Measurements from ENCODE around the gene ZDHHC8. TPM values are rescaled to one million over a fixed set of nuclear protein-coding genes. Genes with fewer than 3 reads are reported as not detected.

The ZDHHC8 gene
- total and polyA plus RNA-seq, 5 experiments from 2014 or later: 1.4 to 99.2 (median 4.6) TPM

DNA sequence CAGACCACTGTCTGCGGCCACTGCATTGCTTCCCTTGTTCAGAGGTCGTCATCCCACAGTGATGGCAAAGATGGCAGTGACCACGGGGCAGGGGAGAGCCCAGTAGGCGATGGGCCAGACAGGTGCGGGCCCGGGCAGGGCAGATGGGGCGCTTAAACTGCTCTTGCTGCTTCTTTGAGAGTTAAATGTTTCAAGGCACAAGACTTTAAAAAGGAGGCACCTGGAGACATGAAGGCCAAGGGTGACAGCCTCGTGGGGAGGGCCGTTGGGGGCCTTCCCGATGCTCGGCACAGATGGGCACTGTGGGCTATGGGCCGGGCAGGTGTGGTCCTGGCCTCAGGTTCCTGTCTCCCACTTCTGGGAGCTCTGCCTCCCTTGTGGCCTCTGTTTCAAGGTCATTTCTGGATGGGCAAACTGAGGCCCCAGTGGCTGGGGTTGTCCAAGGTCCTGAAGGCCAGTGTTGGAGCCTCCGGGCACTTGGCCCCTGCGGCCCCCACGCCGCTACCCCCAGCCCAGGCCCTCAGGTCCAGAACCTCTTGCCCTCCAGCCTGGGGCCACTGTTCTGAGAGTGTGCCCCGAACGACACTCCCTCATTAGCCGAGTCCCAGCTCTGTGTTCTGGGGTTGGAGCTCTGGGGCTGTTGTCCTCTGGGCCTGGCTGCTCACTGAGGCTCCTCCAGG is 36.2 kb downstream of the ZDHHC8 start:
- H3K27ac Mint-ChIP-seq: no peak overlapping the region
- no peaks in the 10 kb centered on the region for H3K9me3 Mint-ChIP-seq
- no peak for DNase-seq
- POLR2A ChIA-PET: no interaction called here
- ATAC-seq: no peak
- H3K4me1 Mint-ChIP-seq: peaks cover 0 to 3% (median 1%) of the 10 kb centered on the region in 4 donors
- no peaks in the 10 kb centered on the region for H3K27me3 Mint-ChIP-seq
- no peaks in the 10 kb centered on the region for H3K36me3 Mint-ChIP-seq
- H3K4me3 Mint-ChIP-seq: no peak overlapping the region

DNA sequence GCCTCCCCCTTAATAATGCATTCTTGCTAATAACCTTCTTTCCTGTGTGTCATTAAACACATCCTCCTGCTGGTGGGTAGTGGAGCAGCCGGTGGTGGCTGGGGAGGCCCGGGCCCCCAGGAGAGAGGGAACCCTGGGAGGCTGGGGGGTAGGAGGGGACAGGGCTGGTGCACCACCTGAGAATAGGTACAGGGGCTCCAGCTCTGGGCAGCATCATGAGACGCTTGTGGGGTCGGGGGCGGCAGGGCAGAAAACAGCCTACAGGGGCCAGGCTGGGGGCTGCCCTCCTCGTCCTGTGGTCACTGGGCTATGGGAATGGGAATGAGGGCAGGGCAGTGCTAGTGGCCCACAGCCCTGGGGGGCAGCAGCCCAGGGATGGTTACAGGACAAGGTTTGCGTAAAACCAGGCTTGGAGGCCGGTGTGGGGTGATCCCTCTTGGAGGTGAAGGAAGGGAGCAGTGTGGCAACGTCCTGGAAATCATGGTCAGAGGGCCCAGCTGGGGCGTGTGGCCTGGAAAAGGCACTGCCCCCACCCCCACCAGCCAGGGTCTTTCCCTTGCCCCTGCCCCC is 37.7 kb downstream of the ZDHHC8 start:
- H3K36me3 Mint-ChIP-seq: no peaks in the 10 kb centered on the region
- H3K4me1 Mint-ChIP-seq: peaks cover 0 to 2% (median under 1%) of the 10 kb centered on the region in 4 donors
- POLR2A ChIA-PET: no interaction called here
- ATAC-seq (no peak), DNase-seq (no peak)
- no peak overlapping the region for H3K4me3 Mint-ChIP-seq
- H3K27ac Mint-ChIP-seq: no peak overlapping the region
- H3K27me3 Mint-ChIP-seq: no peaks in the 10 kb centered on the region
- H3K9me3 Mint-ChIP-seq: no peaks in the 10 kb centered on the region

DNA sequence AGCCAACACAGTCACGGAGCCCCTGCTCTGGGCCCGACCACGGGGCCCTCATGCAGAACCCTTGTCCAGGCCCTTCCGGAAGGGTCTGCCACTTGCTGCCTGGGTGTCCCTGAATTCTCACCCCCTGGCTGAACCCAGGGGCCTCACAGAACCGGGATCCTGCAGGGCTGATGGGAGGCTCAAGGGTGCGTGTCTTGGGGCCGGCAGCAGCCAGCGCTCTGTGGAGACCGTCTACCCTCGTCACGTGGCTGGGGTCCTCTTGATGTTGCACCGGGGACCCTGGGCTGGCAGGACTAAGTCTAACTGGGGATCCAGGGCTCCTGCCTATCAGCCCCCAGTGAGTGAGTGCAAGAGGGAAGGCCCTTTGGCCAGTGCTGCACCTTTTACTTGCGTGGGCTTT is 38.6 kb downstream of the ZDHHC8 start:
- no peaks in the 10 kb centered on the region for H3K27me3 Mint-ChIP-seq
- no peak overlapping the region for H3K4me3 Mint-ChIP-seq
- peaks cover 0 to 1% (median 0%) of the 10 kb centered on the region in 4 donors for H3K4me1 Mint-ChIP-seq
- H3K9me3 Mint-ChIP-seq: no peaks in the 10 kb centered on the region
- no peaks in the 10 kb centered on the region for H3K36me3 Mint-ChIP-seq
- POLR2A ChIA-PET: no interaction called here
- ATAC-seq (no peak), DNase-seq (no peak)
- H3K27ac Mint-ChIP-seq: no peak overlapping the region

GRCh38 chr22:20171288-20172140 is 39.9 kb downstream of the ZDHHC8 start:
- peaks cover 0 to 6% (median 1%) of the 10 kb centered on the region in 4 donors for H3K4me1 Mint-ChIP-seq
- no peak overlapping the region for H3K4me3 Mint-ChIP-seq
- ATAC-seq (no peak), DNase-seq (no peak)
- H3K27ac Mint-ChIP-seq: peak overlapping the region in 2 of 10 donors; percentile 22 to 61
- POLR2A ChIA-PET: no interaction called here
- H3K27me3 Mint-ChIP-seq: no peaks in the 10 kb centered on the region
- H3K9me3 Mint-ChIP-seq: no peaks in the 10 kb centered on the region
- no peaks in the 10 kb centered on the region for H3K36me3 Mint-ChIP-seq

- Mint-ChIP-seq H3K4me1 (peaks cover 0 to 6% (median 1%) of the 10 kb centered on the region in 4 donors), H3K4me3 (no peak overlapping the region), H3K36me3 (no peaks in the 10 kb centered on the region), H3K9me3 (no peaks in the 10 kb centered on the region), H3K27ac (no peak overlapping the region), H3K27me3 (no peaks in the 10 kb centered on the region)
- ATAC-seq (no peak), DNase-seq (no peak)
- POLR2A ChIA-PET: no interaction called here
Observed at GRCh38 chr22:20172141-20172613, 40.6 kb downstream of the ZDHHC8 start.

- POLR2A ChIA-PET: no interaction called here
- ATAC-seq: no peak
- H3K27ac Mint-ChIP-seq: no peak overlapping the region
- DNase-seq: no peak
- H3K36me3 Mint-ChIP-seq: no peaks in the 10 kb centered on the region
- no peak overlapping the region for H3K4me3 Mint-ChIP-seq
- H3K4me1 Mint-ChIP-seq: peaks cover 0 to 6% (median 1%) of the 10 kb centered on the region in 4 donors
- no peaks in the 10 kb centered on the region for H3K9me3 Mint-ChIP-seq
- no peaks in the 10 kb centered on the region for H3K27me3 Mint-ChIP-seq
Observed at GRCh38 chr22:20173246-20173645, 41.6 kb downstream of the ZDHHC8 start.

- H3K27ac Mint-ChIP-seq: no peak overlapping the region
- ATAC-seq (no peak), DNase-seq (no peak)
- H3K36me3 Mint-ChIP-seq: no peaks in the 10 kb centered on the region
- no peak overlapping the region for H3K4me3 Mint-ChIP-seq
- peaks cover 0 to 6% (median 1%) of the 10 kb centered on the region in 4 donors for H3K4me1 Mint-ChIP-seq
- no peaks in the 10 kb centered on the region for H3K27me3 Mint-ChIP-seq
- POLR2A ChIA-PET: no interaction called here
- no peaks in the 10 kb centered on the region for H3K9me3 Mint-ChIP-seq
Observed at GRCh38 chr22:20173772-20174171, 42.2 kb downstream of the ZDHHC8 start.

DNA sequence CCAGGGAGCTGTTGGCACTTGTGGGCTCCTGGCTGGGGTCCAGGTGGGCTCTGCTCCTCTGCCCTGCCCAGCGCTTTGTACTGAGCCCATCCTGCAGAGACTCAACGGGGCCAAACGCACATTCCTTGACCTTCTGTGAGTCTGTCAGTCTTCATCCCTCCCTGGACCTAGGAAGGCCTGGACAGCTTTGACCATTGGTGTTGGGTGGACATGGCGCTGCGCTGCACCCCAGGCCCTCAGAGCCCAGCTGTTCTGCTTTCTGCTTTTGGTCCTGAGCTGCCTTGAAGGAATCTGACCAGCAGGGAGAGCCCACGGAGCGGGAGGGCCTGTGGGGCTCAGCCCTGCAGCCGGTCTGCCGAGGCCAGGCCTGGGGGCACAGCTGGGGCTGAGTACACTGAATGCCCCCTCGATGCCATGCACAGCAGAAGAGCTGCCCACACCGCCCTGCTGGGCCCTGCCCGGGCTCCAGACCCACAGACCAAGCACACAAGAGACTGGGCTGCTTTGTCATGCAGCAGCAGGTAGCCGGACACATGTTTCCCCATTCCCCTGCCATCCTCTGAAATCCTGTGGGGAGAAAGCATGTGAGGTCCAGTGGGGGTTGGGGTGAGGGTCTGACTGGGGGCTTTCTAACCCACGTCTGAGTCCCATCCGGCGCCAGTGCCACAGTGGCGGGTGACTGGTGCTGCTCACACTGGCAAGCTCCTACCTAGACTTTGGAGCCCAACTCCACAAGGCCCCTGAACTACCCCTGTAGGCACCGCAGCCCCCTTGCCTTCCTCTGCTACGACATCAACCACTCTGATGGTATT is 43.4 kb downstream of the ZDHHC8 start:
- Mint-ChIP-seq H3K4me1 (peaks cover 0 to 6% (median 1%) of the 10 kb centered on the region in 4 donors), H3K27ac (peak overlapping the region in 1 of 10 donors; percentile 34), H3K27me3 (no peaks in the 10 kb centered on the region), H3K36me3 (no peaks in the 10 kb centered on the region), H3K9me3 (no peaks in the 10 kb centered on the region), H3K4me3 (no peak overlapping the region)
- ATAC-seq (no peak), DNase-seq (no peak)
- POLR2A ChIA-PET: interaction anchor here (0.5 to 1.4 kb wide), 2 partner anchors 36 to 287 kb away, joined by 3 to 4 read pairs; no protein-coding TSS in a partner anchor

DNA sequence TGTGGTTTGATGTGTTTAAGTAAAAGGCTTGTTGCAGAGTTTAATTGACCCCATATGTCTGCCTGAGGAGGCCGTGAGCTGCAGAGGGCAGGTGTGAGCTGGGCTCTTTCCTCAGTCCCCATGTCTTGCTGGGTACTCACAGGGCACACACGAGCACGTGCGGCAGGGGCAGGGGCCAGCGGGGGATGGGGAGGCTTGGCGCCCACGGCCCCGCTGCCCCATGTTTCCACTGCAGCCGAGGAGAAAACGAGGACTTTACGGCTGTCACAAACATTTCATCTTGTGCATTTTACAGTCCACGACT is 43.9 kb downstream of the ZDHHC8 start:
- Mint-ChIP-seq H3K36me3 (no peaks in the 10 kb centered on the region), H3K9me3 (no peaks in the 10 kb centered on the region), H3K27ac (peak overlapping the region in 1 of 10 donors; percentile 34), H3K27me3 (no peaks in the 10 kb centered on the region), H3K4me1 (peaks cover 0 to 6% (median 1%) of the 10 kb centered on the region in 4 donors), H3K4me3 (no peak overlapping the region)
- POLR2A ChIA-PET: interaction anchor here (1.4 kb wide), 1 partner anchor 36 kb away, joined by 3 read pairs; no protein-coding TSS in a partner anchor
- DNase-seq (peak in 1 of 10 donors; percentile 20), ATAC-seq (no peak)

DNA sequence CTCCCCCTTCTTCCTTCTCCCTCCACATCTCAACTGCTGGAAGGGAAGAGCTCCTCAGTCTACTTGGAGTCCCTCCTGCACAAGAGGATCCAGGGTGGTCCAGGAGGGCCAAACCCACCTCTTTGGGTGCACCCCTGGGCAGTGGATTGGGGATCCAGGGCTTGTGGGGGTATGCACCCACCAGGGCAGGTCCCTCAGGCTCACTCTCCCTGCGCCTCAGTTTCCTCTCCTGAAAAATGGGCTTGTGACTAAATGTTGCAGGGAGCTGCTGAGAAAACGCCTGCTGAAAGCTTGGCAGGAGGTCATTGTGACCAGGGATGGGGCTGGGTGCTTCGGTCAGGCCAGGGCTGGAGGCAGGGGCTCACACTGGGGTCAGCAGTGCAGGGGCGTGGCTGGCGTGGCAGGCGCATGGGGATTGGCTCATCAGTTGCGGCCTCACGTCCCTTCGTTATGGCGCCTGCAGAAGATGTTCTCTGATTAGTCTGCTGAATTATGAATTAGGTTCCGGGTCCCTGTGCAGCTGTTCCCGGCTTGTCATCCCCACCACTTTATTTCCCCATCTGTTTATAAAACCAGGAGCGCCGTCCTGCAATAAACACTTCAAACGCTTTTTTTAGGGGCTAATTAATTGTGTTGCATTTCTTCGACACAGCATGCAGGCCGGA is 44.9 kb downstream of the ZDHHC8 start:
- POLR2A ChIA-PET: interaction anchor here (1.4 kb wide), 1 partner anchor 35 kb away, joined by 3 read pairs; no protein-coding TSS in a partner anchor

GRCh38 chr22:20177217-20177911 is 45.8 kb downstream of the ZDHHC8 start:
- H3K36me3 Mint-ChIP-seq: no peaks in the 10 kb centered on the region
- ATAC-seq (no peak), DNase-seq (no peak)
- H3K4me3 Mint-ChIP-seq: no peak overlapping the region
- H3K9me3 Mint-ChIP-seq: no peaks in the 10 kb centered on the region
- peaks cover 0 to 5% (median 1%) of the 10 kb centered on the region in 4 donors for H3K4me1 Mint-ChIP-seq
- peak overlapping the region in 3 of 10 donors; percentile 27 to 58 (median 40) for H3K27ac Mint-ChIP-seq
- no peaks in the 10 kb centered on the region for H3K27me3 Mint-ChIP-seq
- POLR2A ChIA-PET: no interaction called here

More for the DNA sequence above, 44.9 kb downstream of the ZDHHC8 start:
- Mint-ChIP-seq H3K4me3 (no peak overlapping the region), H3K27ac (peak overlapping the region in 1 of 10 donors; percentile 18), H3K36me3 (no peaks in the 10 kb centered on the region), H3K27me3 (no peaks in the 10 kb centered on the region), H3K4me1 (peaks cover 0 to 5% (median 1%) of the 10 kb centered on the region in 4 donors), H3K9me3 (no peaks in the 10 kb centered on the region)
- DNase-seq (no peak), ATAC-seq (no peak)
